ENCODE measurements around the gene ILRUN.
"Not testable (repeated sequence)": the region's sequence is repeated elsewhere in the genome, so short reads cannot be mapped to it uniquely, and the experiment has no call there.

Gene ILRUN

DNA sequence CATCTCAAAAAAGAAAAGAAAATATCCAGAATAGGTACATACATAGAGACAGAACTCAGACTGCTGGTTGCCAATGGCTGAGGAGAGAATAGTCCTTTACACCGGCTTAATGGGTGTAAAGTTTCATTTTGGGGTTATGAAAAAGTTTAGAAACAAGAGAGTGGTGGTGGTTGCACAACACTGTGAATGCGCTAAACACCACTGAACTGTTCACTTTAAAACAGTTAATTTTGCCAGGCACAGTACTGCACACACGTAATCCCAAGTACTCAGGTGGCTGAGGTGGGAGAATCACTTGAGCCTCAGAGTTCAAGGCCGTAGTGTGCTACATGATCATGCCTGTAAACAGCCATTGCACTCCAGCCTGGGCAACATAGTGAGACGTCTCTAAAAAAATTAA is 7.6 kb downstream of the ILRUN start:
- H3K4me3 ChIP-seq (ENCODE audit: control insufficient read depth, low read depth, low read length): no peak overlapping the region
- no peak for DNase-seq (ENCODE audit: low read depth)
- TF ChIP-seq, protein P1, sequence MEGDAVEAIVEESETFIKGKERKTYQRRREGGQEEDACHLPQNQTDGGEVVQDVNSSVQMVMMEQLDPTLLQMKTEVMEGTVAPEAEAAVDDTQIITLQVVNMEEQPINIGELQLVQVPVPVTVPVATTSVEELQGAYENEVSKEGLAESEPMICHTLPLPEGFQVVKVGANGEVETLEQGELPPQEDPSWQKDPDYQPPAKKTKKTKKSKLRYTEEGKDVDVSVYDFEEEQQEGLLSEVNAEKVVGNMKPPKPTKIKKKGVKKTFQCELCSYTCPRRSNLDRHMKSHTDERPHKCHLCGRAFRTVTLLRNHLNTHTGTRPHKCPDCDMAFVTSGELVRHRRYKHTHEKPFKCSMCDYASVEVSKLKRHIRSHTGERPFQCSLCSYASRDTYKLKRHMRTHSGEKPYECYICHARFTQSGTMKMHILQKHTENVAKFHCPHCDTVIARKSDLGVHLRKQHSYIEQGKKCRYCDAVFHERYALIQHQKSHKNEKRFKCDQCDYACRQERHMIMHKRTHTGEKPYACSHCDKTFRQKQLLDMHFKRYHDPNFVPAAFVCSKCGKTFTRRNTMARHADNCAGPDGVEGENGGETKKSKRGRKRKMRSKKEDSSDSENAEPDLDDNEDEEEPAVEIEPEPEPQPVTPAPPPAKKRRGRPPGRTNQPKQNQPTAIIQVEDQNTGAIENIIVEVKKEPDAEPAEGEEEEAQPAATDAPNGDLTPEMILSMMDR (IDR thresholded peaks at IDR 0.05; ENCODE audit: control insufficient read depth, insufficient read depth, low read depth, low read length, missing control alignments): no peak

DNA sequence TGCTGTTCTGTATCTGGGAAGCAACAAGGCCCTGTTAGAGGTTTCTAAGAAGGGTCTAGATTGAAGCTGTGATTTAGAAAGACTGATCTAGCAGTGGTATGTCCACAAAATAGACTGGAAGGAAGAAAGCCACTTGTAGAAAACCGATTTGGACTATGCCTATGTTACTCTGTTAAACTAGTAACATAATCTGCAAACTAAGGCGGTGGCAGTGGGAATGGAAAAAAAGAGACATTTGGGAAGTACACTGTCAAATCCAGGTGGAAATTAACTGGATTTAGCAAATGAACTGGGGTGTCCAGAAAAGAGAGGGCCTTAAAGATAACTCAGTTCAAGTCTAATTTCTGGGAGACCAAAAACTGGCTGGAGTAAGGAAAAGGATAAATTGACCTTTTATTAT is 11.6 kb downstream of the ILRUN start:
- H3K4me3 ChIP-seq (ENCODE audit: control insufficient read depth, low read depth, low read length): no peak overlapping the region
- TF ChIP-seq, protein P1 (IDR thresholded peaks at IDR 0.05; ENCODE audit: control insufficient read depth, insufficient read depth, low read depth, low read length, missing control alignments): no peak
- no peak for DNase-seq (ENCODE audit: low read depth)

GRCh38 chr6:34684364-34684763 is 12.2 kb downstream of the ILRUN start:
- TF ChIP-seq, protein P1 (IDR thresholded peaks at IDR 0.05; ENCODE audit: control insufficient read depth, insufficient read depth, low read depth, low read length, missing control alignments): no peak
- no peak for DNase-seq (ENCODE audit: low read depth)
- no peak overlapping the region for H3K4me3 ChIP-seq (ENCODE audit: control insufficient read depth, low read depth, low read length)

DNA sequence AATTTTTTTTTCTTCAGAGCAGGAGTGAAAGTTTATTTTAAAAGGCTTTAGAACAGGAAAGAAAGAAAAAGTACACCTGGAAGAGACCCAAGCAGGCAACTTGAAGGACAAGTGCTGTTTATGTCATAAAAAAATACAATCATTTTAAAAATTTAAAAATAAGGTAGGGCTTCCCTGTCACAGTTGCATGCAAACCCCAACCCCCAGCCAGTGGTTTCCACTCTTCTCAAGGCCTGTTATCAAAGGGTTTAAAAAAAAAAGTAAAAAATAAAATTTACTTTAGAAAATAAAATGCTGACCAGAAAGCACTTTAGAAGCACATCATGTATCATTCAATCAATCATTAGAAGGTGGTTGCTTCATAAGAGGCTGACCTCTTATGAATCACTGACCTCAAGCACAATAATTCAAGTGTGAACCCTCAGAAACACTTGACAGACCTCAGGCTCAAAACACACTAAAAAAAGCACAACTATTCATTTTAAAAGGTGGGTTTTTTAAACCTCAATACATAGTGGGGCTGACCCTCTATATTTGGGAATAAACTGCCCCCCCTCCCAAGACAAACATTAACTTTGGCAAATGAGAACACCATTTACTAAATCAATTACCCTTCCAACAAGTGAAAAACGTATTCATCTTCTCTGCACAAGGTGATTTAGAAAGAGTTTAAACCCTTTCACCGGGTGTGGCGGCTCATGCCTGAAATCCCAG is 15.6 kb downstream of the ILRUN start:
- no peak overlapping the region for H3K4me3 ChIP-seq (ENCODE audit: control insufficient read depth, low read depth, low read length)
- DNase-seq (ENCODE audit: low read depth): no peak
- TF ChIP-seq, protein P1 (IDR thresholded peaks at IDR 0.05; ENCODE audit: control insufficient read depth, insufficient read depth, low read depth, low read length, missing control alignments): no peak

DNA sequence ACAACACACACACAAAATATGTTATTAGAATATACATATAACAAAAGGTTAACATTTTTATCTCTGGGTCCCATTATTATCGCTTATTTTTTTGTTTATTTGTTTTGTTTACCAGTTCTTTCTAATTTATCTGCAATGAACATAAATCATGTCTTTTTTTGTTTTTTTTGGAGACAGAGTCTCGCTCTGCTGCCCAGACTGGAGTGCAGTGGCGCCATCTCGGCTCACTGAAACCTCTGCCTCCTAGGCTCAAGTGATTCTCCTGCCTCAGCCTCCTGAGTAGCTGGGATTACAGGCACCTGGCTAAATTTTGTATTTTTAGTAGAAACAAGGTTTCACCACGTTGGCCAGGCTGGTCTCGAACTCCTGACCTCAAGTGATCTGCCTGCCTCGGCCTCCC is 16.3 kb downstream of the ILRUN start:
- not testable (repeated sequence) for H3K4me3 ChIP-seq (ENCODE audit: control insufficient read depth, low read depth, low read length); DNase-seq (ENCODE audit: low read depth)

GRCh38 chr6:34679552-34680253 is 16.9 kb downstream of the ILRUN start:
- no peak overlapping the region for H3K4me3 ChIP-seq (ENCODE audit: control insufficient read depth, low read depth, low read length)
- TF ChIP-seq, protein P1 (IDR thresholded peaks at IDR 0.05; ENCODE audit: control insufficient read depth, insufficient read depth, low read depth, low read length, missing control alignments): no peak
- DNase-seq (ENCODE audit: low read depth): no peak

GRCh38 chr6:34676140-34676539 is 20.4 kb downstream of the ILRUN start:
- DNase-seq (ENCODE audit: low read depth): no peak
- H3K4me3 ChIP-seq (ENCODE audit: control insufficient read depth, low read depth, low read length): no peak overlapping the region
- TF ChIP-seq, protein P1 (IDR thresholded peaks at IDR 0.05; ENCODE audit: control insufficient read depth, insufficient read depth, low read depth, low read length, missing control alignments): no peak

DNA sequence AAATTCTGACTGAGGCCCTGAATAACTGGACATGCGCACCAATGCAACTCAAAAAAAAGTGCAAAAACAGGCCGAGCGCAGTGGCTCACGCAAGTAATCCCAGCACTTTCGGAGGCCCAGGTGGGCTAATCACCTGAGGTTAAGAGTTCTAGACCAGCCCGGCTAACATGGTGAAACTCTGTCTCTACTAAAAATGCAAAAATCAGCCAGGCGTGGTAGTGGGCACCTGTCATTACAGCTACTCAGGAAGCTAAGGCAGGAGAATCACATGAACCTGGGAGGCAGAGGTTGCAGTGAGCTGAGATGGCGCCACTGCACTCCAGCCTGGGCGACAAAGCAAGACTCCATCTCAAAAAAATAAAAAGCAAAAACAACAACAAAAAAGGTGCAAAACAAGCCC is 21.6 kb downstream of the ILRUN start:
- H3K4me3 ChIP-seq (ENCODE audit: control insufficient read depth, low read depth, low read length); DNase-seq (ENCODE audit: low read depth): not testable (repeated sequence)

Data from AG09309 (cell line).